GM21529 (cell line): ENCODE results near the gene EDN3.

ENCODE experiments used
- ATAC-seq: cut with Tn5 transposase; IDR thresholded peaks from one replicate; pipeline ENCODE4 v1.9.1; 2021; ENCODE audit not compliant: unreplicated experiment

The EDN3 gene, protein sequence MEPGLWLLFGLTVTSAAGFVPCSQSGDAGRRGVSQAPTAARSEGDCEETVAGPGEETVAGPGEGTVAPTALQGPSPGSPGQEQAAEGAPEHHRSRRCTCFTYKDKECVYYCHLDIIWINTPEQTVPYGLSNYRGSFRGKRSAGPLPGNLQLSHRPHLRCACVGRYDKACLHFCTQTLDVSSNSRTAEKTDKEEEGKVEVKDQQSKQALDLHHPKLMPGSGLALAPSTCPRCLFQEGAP

GRCh38 chr20:59300333-59301081, at the start of gene EDN3:
Gene EDN3, plus strand, starts transcription at chr20:59300611. Its CDS starts 202 bp downstream, at chr20:59300813.
- ATAC-seq = no peak

DNA sequence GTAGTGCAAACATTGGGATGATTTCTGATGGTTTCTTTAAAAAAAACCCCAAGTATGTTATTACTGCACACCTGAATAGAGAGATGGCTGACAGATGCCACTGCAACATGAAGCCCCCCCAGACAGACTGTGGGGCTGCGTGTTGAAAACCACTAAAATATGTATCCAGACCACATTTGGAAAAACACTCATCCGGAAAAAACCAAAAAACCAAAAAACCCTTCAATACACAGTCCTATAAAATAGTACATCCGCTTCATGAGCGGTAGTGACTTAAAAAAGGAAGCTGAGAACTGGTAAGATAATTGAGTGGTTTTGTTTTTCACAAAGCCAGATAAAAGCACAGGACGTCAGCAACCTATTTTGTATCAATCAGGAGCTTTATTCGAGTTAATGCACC, 47.1 kb upstream of the EDN3 start:
- ATAC-seq = no peak

DNA sequence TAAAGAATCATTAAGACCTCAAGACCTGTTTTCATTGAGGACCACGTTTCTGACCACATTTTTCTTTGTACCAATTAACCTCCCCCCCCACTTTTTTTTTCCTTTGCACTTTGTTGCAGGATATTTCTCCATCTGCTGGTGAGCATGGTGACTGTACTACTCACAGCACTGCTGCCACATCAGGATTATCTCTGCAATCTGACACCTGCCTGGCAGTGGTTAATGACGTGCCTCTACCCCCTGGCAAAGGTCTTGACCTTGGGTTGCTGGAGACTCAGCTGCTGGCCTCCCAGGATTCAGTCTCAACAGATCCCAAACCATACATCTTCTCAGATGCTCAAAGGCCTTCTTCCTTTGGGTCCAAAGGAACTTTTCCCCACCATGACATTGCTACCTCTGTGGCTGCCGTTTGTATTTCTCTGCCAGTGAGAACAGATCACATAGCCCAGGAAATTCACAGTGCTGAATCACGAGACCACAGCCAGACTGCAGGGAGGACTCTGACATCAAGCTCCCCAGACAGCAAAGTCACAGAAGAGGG, 46.6 kb upstream of the EDN3 start:
- ATAC-seq = no peak

- no peak for ATAC-seq
These were observed 45.2 kb upstream of the EDN3 start for GRCh38 chr20:59255256-59255655.

- ATAC-seq = no peak
These were observed 42.2 kb upstream of the EDN3 start for GRCh38 chr20:59258221-59258621.

DNA sequence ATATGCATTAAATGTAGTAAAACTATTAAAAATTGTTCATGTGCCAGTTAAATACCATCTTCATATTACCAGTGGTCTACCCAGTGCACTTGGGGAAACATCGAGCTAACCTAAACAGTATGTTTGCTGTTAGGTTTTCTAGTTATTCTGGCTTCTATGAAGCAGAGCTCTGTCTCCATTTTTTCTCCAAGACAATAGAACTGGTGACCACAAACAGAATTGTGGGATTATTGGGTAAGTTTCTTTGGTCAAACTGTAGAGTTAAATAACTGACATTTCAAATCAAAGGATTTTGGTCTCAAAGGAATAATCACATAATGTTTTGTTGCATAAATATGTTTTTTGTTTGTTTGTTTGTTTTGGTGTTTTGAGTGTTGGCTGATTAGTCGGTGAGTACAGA, 40.5 kb upstream of the EDN3 start:
- ATAC-seq = no peak

- no peak for ATAC-seq
These were observed 35.1 kb upstream of the EDN3 start for GRCh38 chr20:59265298-59265697.

DNA sequence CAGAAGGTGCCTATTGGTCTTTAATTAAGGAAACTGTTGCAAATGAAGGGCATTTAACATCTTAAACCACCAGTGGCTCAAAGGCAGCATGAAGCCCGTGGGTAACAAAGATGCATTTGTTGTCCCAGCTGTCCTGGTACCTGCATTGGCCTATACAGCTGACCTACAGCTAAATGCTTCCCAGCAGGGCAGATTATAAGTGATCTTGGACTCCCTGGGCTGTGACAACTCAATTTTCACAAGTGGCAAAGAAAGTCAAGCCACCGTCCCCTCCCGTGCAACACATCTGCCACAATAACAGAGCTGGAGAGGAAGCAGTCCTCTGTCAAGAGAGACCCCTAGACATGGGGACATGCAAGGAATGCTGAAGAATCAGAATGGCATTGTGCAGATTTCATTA, 31.5 kb upstream of the EDN3 start:
- no peak for ATAC-seq

GRCh38 chr20:59269411-59270025, 30.9 kb upstream of the EDN3 start:
- no peak for ATAC-seq

GRCh38 chr20:59270380-59270779, 30.0 kb upstream of the EDN3 start:
- ATAC-seq = no peak

DNA sequence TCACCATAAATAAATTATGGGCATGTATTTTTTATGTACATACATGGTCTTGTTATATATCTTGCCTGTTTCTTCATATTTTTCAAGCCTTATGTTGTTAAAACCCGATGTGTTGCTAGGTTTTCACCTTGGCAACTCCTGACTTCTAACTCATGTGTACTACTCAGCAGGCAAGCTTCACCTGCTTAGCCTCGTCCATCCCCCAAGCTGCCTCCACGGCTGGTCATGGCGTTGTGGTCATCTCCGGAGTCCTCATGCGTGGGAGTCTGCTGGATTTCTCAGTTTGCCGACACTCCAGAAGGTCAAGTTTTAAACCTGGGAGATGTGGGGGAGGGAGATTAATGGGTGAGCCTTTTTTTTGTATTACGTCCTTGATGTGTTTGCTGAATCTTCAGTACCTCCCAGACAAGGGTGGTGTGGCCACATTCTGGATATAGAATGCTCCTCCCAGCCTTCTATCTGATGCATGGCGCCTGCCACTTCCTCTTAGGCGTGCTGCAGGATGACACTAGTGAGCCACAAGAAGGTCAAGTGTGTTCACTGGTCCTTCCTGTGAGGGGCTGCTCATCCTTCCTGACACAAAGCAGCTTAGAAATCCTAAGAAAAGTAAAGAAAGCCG, 26.6 kb upstream of the EDN3 start:
- no peak for ATAC-seq

DNA sequence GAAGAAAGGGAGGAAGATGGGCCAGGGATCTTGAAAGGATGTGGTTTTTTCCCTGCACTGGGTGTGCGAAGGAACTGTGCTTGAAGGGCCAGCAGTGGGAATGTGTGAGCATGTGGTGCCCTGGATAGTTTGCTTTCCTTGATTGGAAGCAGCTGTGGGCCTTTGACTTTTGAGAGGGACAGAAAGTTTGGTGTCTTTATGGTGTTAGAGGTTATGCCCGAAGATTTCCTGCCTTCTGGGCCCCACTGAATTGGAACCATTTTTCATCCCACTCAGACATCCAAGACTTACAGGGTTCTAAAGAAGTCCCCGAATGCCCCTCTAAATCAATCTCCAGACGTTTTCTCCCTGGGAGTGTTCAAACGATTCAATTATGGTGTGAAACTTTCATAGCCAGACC, 23.5 kb upstream of the EDN3 start:
- no peak for ATAC-seq

- no peak for ATAC-seq
These were observed 15.9 kb upstream of the EDN3 start for GRCh38 chr20:59284470-59284869.

- no peak for ATAC-seq
These were observed 10.4 kb upstream of the EDN3 start for GRCh38 chr20:59289994-59290393.

- no peak for ATAC-seq
These were observed 8.5 kb upstream of the EDN3 start for GRCh38 chr20:59291740-59292383.

GRCh38 chr20:59295531-59295930, 4.9 kb upstream of the EDN3 start:
- ATAC-seq = no peak

DNA sequence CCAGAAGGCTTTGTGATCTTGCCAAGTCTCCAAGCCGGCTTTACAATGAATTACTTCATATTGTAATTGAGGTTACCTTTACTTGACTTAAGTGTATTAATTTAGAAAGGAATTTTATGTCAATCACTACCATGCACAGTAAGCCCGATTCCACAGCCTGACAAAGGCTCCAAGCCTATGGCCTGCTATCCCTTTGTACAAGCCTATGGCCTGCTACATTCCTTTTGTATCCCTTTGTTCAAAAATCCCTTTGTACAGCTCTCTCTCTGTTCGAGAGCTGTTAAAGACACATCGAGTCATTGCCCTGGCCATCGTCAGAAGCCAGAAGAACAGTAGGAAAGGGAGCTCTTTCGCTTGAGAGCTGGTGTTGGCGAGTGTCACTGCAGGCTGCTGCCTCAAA, 2.7 kb upstream of the EDN3 start:
- ATAC-seq = no peak

- no peak for ATAC-seq
These were observed 472 bp upstream of the EDN3 start for GRCh38 chr20:59299945-59300332.

DNA sequence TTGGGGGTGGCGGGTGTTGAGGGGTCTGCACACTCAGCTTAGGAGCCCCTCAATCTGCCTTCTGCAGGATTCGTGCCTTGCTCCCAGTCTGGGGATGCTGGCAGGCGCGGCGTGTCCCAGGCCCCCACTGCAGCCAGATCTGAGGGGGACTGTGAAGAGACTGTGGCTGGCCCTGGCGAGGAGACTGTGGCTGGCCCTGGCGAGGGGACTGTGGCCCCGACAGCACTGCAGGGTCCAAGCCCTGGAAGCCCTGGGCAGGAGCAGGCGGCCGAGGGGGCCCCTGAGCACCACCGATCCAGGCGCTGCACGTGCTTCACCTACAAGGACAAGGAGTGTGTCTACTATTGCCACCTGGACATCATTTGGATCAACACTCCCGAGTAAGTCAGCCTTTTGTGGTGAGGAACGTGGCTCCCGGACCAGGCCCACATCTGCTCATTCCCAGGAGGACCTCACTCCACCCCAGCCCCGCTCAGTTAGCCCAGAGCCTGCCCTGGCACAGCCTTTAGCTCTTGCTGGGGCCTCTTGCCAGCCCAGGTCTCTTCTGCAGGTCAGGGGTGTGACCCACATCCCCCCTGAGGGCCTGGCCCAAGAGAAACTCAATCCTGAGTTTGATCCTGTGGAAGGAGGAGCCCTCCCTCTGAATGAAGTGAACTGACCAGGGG, 1.1 kb downstream of the EDN3 start:
- no peak for ATAC-seq

GRCh38 chr20:59305908-59306655, 5.7 kb downstream of the EDN3 start:
- no peak for ATAC-seq
